Astrocyte (in vitro differentiated cells and primary cell): ENCODE results near the gene BCLAF3. TPM values are rescaled to one million over a fixed set of nuclear protein-coding genes. Genes with fewer than 3 reads are reported as not detected.

Source experiments
- DNase-seq: peaks from one replicate; pipeline ENCODE4 v3.0.0-alpha.2; 2010; ENCODE audit warnings: low read depth
- FAIRE-seq: peaks from 2 replicates; lab custom pipeline; 2011; peaks lifted over from hg19 to GRCh38; lab: Jason Lieb, UNC
- H2AFZ ChIP-seq: 2 replicates; pipeline ENCODE4 v1.6.0; 2012; ENCODE audit warnings: low read depth, low read length, inconsistent platforms
- H3K27ac ChIP-seq: 2 replicates; pipeline ENCODE4 v1.5.1; 2011; ENCODE audit warnings: low read depth, low read length, inconsistent platforms
- H3K27me3 ChIP-seq: 2 replicates; pipeline ENCODE4 v1.6.0; 2011; ENCODE audit warnings: low read length, inconsistent platforms; ENCODE audit not compliant: insufficient read depth
- H3K36me3 ChIP-seq: 2 replicates; pipeline ENCODE4 v1.5.1; 2011; ENCODE audit warnings: low read length, inconsistent platforms; ENCODE audit not compliant: insufficient read depth
- H3K4me1 ChIP-seq: 2 replicates; pipeline ENCODE4 v1.5.1; 2011; ENCODE audit warnings: low read length, inconsistent platforms; ENCODE audit not compliant: insufficient read depth
- H3K4me2 ChIP-seq: 2 replicates; pipeline ENCODE4 v1.6.0; 2012; ENCODE audit warnings: low read length, inconsistent platforms
- H3K4me3 ChIP-seq: 2 replicates; pipeline ENCODE4 v1.5.1; 2011; ENCODE audit warnings: low read depth, mild to moderate bottlenecking, low read length, inconsistent platforms; ENCODE audit not compliant: insufficient read depth
- H3K79me2 ChIP-seq: 2 replicates; pipeline ENCODE4 v1.6.0; 2012; ENCODE audit warnings: mild to moderate bottlenecking, low read length, inconsistent platforms; ENCODE audit not compliant: insufficient read depth
- H3K9ac ChIP-seq: 2 replicates; pipeline ENCODE4 v1.6.0; 2012; ENCODE audit warnings: mild to moderate bottlenecking, low read length, inconsistent platforms
- H3K9me3 ChIP-seq: 2 replicates; pipeline ENCODE4 v1.5.1; 2012; ENCODE audit warnings: low read depth, mild to moderate bottlenecking, low read length, inconsistent platforms; ENCODE audit not compliant: insufficient read depth
- H4K20me1 ChIP-seq: 2 replicates; pipeline ENCODE4 v1.6.0; 2012; ENCODE audit warnings: low read length, inconsistent platforms; ENCODE audit not compliant: insufficient read depth
- H3K27ac Mint-ChIP-seq: one replicate; pipeline ENCODE4 v1.8.0; 2021; ENCODE audit warnings: mild to moderate bottlenecking, mixed read lengths; ENCODE audit not compliant: unreplicated experiment
- H3K27me3 Mint-ChIP-seq: one replicate; pipeline ENCODE4 v1.8.0; 2021; ENCODE audit warnings: low read depth, mixed read lengths; ENCODE audit not compliant: unreplicated experiment
- H3K36me3 Mint-ChIP-seq: one replicate; pipeline ENCODE4 v1.8.0; 2021; ENCODE audit warnings: low read depth, mixed read lengths; ENCODE audit not compliant: unreplicated experiment
- H3K4me1 Mint-ChIP-seq: one replicate; pipeline ENCODE4 v1.8.0; 2021; ENCODE audit warnings: low read depth, mixed read lengths; ENCODE audit not compliant: unreplicated experiment
- H3K4me3 Mint-ChIP-seq: one replicate; pipeline ENCODE4 v1.8.0; 2021; ENCODE audit warnings: mild to moderate bottlenecking, moderate library complexity, mixed read lengths; ENCODE audit not compliant: unreplicated experiment
- H3K9me3 Mint-ChIP-seq: one replicate; pipeline ENCODE4 v1.8.0; 2021; ENCODE audit warnings: mild to moderate bottlenecking, mixed read lengths; ENCODE audit not compliant: unreplicated experiment
- EZH2 ChIP-seq: IDR thresholded peaks from 2 replicates; pipeline ENCODE4 v1.6.1; 2012; ENCODE audit warnings: mild to moderate bottlenecking, low read length, inconsistent platforms; ENCODE audit not compliant: insufficient read depth
- total RNA-seq: library from RNA; stranded (reverse); gene quantifications from 2 replicates; pipeline ENCODE4 v1.2.1, GENCODE V29; 2021
- TF ChIP-seq, protein P1 (sequence below): IDR thresholded peaks from 2 replicates; pipeline ENCODE4 v1.5.1; 2011; ENCODE audit warnings: low read depth, mild to moderate bottlenecking, inconsistent platforms, low read length, moderate library complexity; ENCODE audit not compliant: insufficient read depth

BCLAF3 gene
- total RNA-seq, 1 donor from 2014 or later, result 8.3 TPM

- Histone ChIP-seq H3K4me2 (no peak overlapping the region), H2AFZ (no peak overlapping the region), H3K9me3 (no peaks in the 10 kb centered on the region), H3K79me2 (no peaks in the 10 kb centered on the region), H3K4me1 (no peaks in the 10 kb centered on the region), H3K27ac (no peak overlapping the region), H3K9ac (no peak overlapping the region), H4K20me1 (no peaks in the 10 kb centered on the region), H3K36me3 (no peaks in the 10 kb centered on the region), H3K27me3 (no peaks in the 10 kb centered on the region), H3K4me3 (no peak overlapping the region)
- FAIRE-seq (peak; percentile 71), DNase-seq (no peak)
- Mint-ChIP-seq H3K4me3 (no peak overlapping the region), H3K9me3 (peaks cover 3% of the 10 kb centered on the region), H3K27ac (no peak overlapping the region), H3K4me1 (no peaks in the 10 kb centered on the region), H3K36me3 (no peaks in the 10 kb centered on the region), H3K27me3 (no peaks in the 10 kb centered on the region)
- TF ChIP-seq EZH2, result no peak
- TF ChIP-seq, protein P1, sequence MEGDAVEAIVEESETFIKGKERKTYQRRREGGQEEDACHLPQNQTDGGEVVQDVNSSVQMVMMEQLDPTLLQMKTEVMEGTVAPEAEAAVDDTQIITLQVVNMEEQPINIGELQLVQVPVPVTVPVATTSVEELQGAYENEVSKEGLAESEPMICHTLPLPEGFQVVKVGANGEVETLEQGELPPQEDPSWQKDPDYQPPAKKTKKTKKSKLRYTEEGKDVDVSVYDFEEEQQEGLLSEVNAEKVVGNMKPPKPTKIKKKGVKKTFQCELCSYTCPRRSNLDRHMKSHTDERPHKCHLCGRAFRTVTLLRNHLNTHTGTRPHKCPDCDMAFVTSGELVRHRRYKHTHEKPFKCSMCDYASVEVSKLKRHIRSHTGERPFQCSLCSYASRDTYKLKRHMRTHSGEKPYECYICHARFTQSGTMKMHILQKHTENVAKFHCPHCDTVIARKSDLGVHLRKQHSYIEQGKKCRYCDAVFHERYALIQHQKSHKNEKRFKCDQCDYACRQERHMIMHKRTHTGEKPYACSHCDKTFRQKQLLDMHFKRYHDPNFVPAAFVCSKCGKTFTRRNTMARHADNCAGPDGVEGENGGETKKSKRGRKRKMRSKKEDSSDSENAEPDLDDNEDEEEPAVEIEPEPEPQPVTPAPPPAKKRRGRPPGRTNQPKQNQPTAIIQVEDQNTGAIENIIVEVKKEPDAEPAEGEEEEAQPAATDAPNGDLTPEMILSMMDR, result no peak
Measured at GRCh38 chrX:20007962-20008622, 17.2 kb upstream of the BCLAF3 start.

DNA sequence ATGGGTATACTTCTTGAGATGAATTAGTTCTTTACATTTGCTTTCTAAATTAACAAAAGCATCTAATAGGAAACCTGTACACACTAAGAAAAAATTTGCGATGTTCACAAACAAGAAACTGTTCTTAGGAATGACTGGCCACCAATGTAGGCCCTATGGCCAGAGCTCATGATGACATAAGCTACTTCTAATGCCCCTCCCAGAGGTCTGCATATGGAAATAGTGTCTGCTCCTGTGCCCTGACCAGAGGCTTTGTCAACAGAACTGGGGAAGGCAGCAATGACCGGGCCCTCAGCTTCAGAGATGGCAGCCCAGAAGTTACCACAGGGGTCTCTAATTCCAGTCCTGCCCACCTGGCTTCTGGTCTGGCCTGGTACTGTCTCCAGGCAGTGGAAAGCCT is 15.0 kb upstream of the BCLAF3 start:
- Histone ChIP-seq H3K36me3 (no peaks in the 10 kb centered on the region), H2AFZ (no peak overlapping the region), H3K4me3 (no peak overlapping the region), H3K9ac (no peak overlapping the region), H3K9me3 (no peaks in the 10 kb centered on the region), H4K20me1 (no peaks in the 10 kb centered on the region), H3K4me2 (no peak overlapping the region), H3K27ac (no peak overlapping the region), H3K4me1 (no peaks in the 10 kb centered on the region), H3K27me3 (no peaks in the 10 kb centered on the region), H3K79me2 (no peaks in the 10 kb centered on the region)
- TF ChIP-seq, protein P1, result no peak
- no peak for TF ChIP-seq EZH2
- DNase-seq, result no peak
- Mint-ChIP-seq H3K27ac (no peak overlapping the region), H3K9me3 (peaks cover 3% of the 10 kb centered on the region), H3K36me3 (no peaks in the 10 kb centered on the region), H3K27me3 (no peaks in the 10 kb centered on the region), H3K4me3 (no peak overlapping the region), H3K4me1 (no peaks in the 10 kb centered on the region)
- peak; percentile 59 for FAIRE-seq

GRCh38 chrX:20001588-20001987 is 10.7 kb upstream of the BCLAF3 start:
- no peaks in the 10 kb centered on the region for H3K4me1 Mint-ChIP-seq
- H3K9ac ChIP-seq, result no peak overlapping the region
- DNase-seq, result no peak
- no peak for FAIRE-seq
- H3K79me2 ChIP-seq, result no peaks in the 10 kb centered on the region
- H3K4me1 ChIP-seq, result no peaks in the 10 kb centered on the region
- no peak overlapping the region for H2AFZ ChIP-seq
- no peaks in the 10 kb centered on the region for H3K27me3 ChIP-seq
- no peak overlapping the region for H3K27ac ChIP-seq
- H3K27ac Mint-ChIP-seq, result no peak overlapping the region
- no peak for TF ChIP-seq EZH2
- TF ChIP-seq, protein P1, result no peak
- H3K4me2 ChIP-seq, result no peak overlapping the region
- no peaks in the 10 kb centered on the region for H3K36me3 ChIP-seq
- no peaks in the 10 kb centered on the region for H3K9me3 ChIP-seq
- H4K20me1 ChIP-seq, result no peaks in the 10 kb centered on the region
- H3K27me3 Mint-ChIP-seq, result no peaks in the 10 kb centered on the region
- H3K9me3 Mint-ChIP-seq, result no peaks in the 10 kb centered on the region
- peak overlapping the region; percentile 40 for H3K4me3 Mint-ChIP-seq
- no peaks in the 10 kb centered on the region for H3K36me3 Mint-ChIP-seq
- H3K4me3 ChIP-seq, result no peak overlapping the region
